H1 (cell line): Measurements from ENCODE around the gene DEFB114. TPM values are rescaled to one million over a fixed set of nuclear protein-coding genes. Genes with fewer than 3 reads are reported as not detected.

Experiments
- CTCF ChIA-PET: fragments of 300-600 bp; sonication (Branson Sonifier 250); formaldehyde crosslinking; loops from one replicate; lab custom pipeline; 2021; ENCODE audit not compliant: partially characterized antibody; lab: Charles Lee
- POLR2A ChIA-PET: fragments of 300-600 bp; sonication (Branson Sonifier 250); formaldehyde crosslinking; loops from one replicate; lab custom pipeline; 2021; ENCODE audit warnings: inconsistent platforms; ENCODE audit not compliant: partially characterized antibody; lab: Charles Lee
- DNase-seq, 2 experiments: peaks; one replicate each; pipeline versions ENCODE4 v3.0.0 to v3.0.0-alpha.2; 2010 to 2022; ENCODE audit warnings: low spot score in 2 of 2, low read depth in 1 of 2, mixed read lengths in 1 of 2
- FAIRE-seq: peaks from 2 replicates; lab custom pipeline; 2011; peaks lifted over from hg19 to GRCh38; lab: Jason Lieb, UNC
- H2AFZ ChIP-seq: 2 replicates; pipeline ENCODE4 v1.8.1; 2012; ENCODE audit warnings: low read length, inconsistent platforms
- H2AK5ac ChIP-seq: 2 replicates; pipeline ENCODE4 v1.6.1; 2013; ENCODE audit warnings: low read depth, low read length
- H2BK120ac ChIP-seq: replicated peaks from 2 replicates; pipeline ENCODE3; 2013; ENCODE audit warnings: low read depth, low read length, inconsistent platforms
- H2BK12ac ChIP-seq: 2 replicates; pipeline ENCODE4 v1.6.1; 2013; ENCODE audit warnings: low read depth, low read length
- H2BK15ac ChIP-seq: 2 replicates; pipeline ENCODE4 v1.6.1; 2013; ENCODE audit warnings: low read length
- H2BK20ac ChIP-seq: 2 replicates; pipeline ENCODE4 v1.6.1; 2013; ENCODE audit warnings: low read length
- H2BK5ac ChIP-seq: 2 replicates; pipeline ENCODE4 v1.6.1; 2013; ENCODE audit warnings: low read depth, low read length
- H3K14ac ChIP-seq: 2 replicates; pipeline ENCODE4 v1.6.1; 2013; ENCODE audit warnings: inconsistent platforms; ENCODE audit not compliant: insufficient read length
- H3K18ac ChIP-seq: 2 replicates; pipeline ENCODE4 v1.6.1; 2013; ENCODE audit warnings: low read length; ENCODE audit errors: extremely low read depth
- H3K23ac ChIP-seq: 2 replicates; pipeline ENCODE4 v1.6.1; 2013; ENCODE audit warnings: inconsistent platforms; ENCODE audit not compliant: insufficient read length
- H3K23me2 ChIP-seq: 2 replicates; pipeline ENCODE4 v1.6.1; 2013; ENCODE audit warnings: low read depth, low read length
- H3K27ac ChIP-seq: 2 replicates; pipeline ENCODE4 v1.6.1; 2011; ENCODE audit warnings: low read depth, low read length, inconsistent platforms
- H3K27me3 ChIP-seq, 4 experiments: replicated peaks in 1 of 4; 1 replicate in 1 of 4; 2 replicates in 3 of 4; pipeline versions ENCODE4 v1.6.1 to v1.8.1; 2011 to 2013; ENCODE audit warnings: low read length in 3 of 4, mild to moderate bottlenecking in 3 of 4, inconsistent platforms in 2 of 4, mixed read lengths in 2 of 4, moderate library complexity in 1 of 4; ENCODE audit not compliant: control insufficient read depth in 3 of 4, insufficient read depth in 3 of 4; ENCODE audit errors: extremely low read depth in 1 of 4
- H3K36me3 ChIP-seq, 4 experiments: 2 replicates each; pipeline versions ENCODE4 v1.6.1 to v1.8.1; 2011 to 2013; ENCODE audit warnings: mild to moderate bottlenecking in 4 of 4, low read length in 3 of 4, moderate library complexity in 2 of 4, control low read depth in 1 of 4, inconsistent platforms in 1 of 4; ENCODE audit not compliant: insufficient read depth in 4 of 4, control insufficient read depth in 2 of 4
- H3K4ac ChIP-seq: replicated peaks from 2 replicates; pipeline ENCODE3; 2013; ENCODE audit warnings: low read length, low read depth, mixed read lengths, inconsistent platforms; ENCODE audit not compliant: insufficient read length
- H3K4me1 ChIP-seq, 4 experiments: replicated peaks in 1 of 4; 1 replicate in 1 of 4; 2 replicates in 3 of 4; pipeline versions ENCODE4 v1.6.1 to v1.8.1; 2011 to 2013; ENCODE audit warnings: low read length in 3 of 4, inconsistent platforms in 2 of 4, mixed read lengths in 1 of 4; ENCODE audit not compliant: insufficient read depth in 4 of 4, control insufficient read depth in 3 of 4
- H3K4me2 ChIP-seq, 2 experiments: 2 replicates each; pipeline versions ENCODE4 v1.6.1 to v1.8.1; 2011 to 2013; ENCODE audit warnings: low read depth in 2 of 2, low read length in 2 of 2, control low read depth in 1 of 2, inconsistent platforms in 1 of 2, mild to moderate bottlenecking in 1 of 2; ENCODE audit not compliant: insufficient read depth in 1 of 2
- H3K4me3 ChIP-seq, 4 experiments: fragments of 200-600, 300-600 bp in 1 of 4; sonication (generic), shearing (Covaris generic), sonication (Bioruptor Twin) in 1 of 4; 2 replicates each; pipeline versions ENCODE4 v1.5.1 to v1.8.1; 2011 to 2016; ENCODE audit warnings: low read length in 4 of 4, low read depth in 3 of 4, control low read depth in 2 of 4, inconsistent platforms in 2 of 4, mild to moderate bottlenecking in 2 of 4, mixed read lengths in 1 of 4, moderate library complexity in 1 of 4; ENCODE audit not compliant: insufficient read depth in 2 of 4; ENCODE audit errors: extremely low read depth in 1 of 4
- H3K56ac ChIP-seq: replicated peaks from 2 replicates; pipeline ENCODE3; 2013; ENCODE audit warnings: low read depth, mild to moderate bottlenecking, mixed read lengths, low read length, inconsistent platforms; ENCODE audit not compliant: insufficient read length
- H3K79me1 ChIP-seq: 2 replicates; pipeline ENCODE4 v1.6.1; 2013; ENCODE audit warnings: low read depth, low read length, control low read depth
- H3K79me2 ChIP-seq, 2 experiments: 2 replicates each; pipeline versions ENCODE4 v1.6.1 to v1.8.1; 2012 to 2013; ENCODE audit warnings: low read length in 2 of 2, mild to moderate bottlenecking in 2 of 2, inconsistent platforms in 1 of 2; ENCODE audit not compliant: insufficient read depth in 2 of 2, control insufficient read depth in 1 of 2
- H3K9ac ChIP-seq, 4 experiments: replicated peaks in 1 of 4; 1 replicate in 1 of 4; 2 replicates in 3 of 4; pipeline versions ENCODE4 v1.6.1 to v1.8.1; 2011 to 2013; ENCODE audit warnings: low read depth in 3 of 4, low read length in 3 of 4, control low read depth in 2 of 4, mild to moderate bottlenecking in 2 of 4, moderate library complexity in 2 of 4, inconsistent platforms in 1 of 4; ENCODE audit errors: extremely low read depth in 1 of 4
- H3K9me3 ChIP-seq, 2 experiments: 2 replicates each; pipeline versions ENCODE4 v1.6.1 to v1.8.1; 2012 to 2013; ENCODE audit warnings: mild to moderate bottlenecking in 2 of 2, moderate library complexity in 2 of 2, control low read depth in 1 of 2, inconsistent platforms in 1 of 2, low read depth in 1 of 2, low read length in 1 of 2, mixed read lengths in 1 of 2; ENCODE audit not compliant: insufficient read depth in 2 of 2
- H4K20me1 ChIP-seq, 2 experiments: replicated peaks in 1 of 2; 2 replicates each; pipeline versions ENCODE3 to v1.8.1; 2011 to 2013; ENCODE audit warnings: inconsistent platforms in 2 of 2, low read length in 2 of 2, mild to moderate bottlenecking in 1 of 2; ENCODE audit not compliant: insufficient read depth in 2 of 2, control insufficient read depth in 1 of 2
- H4K5ac ChIP-seq: 2 replicates; pipeline ENCODE4 v1.6.1; 2013; ENCODE audit warnings: low read length, low read depth, mixed read lengths, inconsistent platforms; ENCODE audit not compliant: insufficient read length
- H4K8ac ChIP-seq: 2 replicates; pipeline ENCODE4 v1.8.0; 2013; ENCODE audit warnings: mild to moderate bottlenecking, moderate library complexity, low read length, inconsistent platforms; ENCODE audit not compliant: insufficient read depth; ENCODE audit errors: extremely low read depth
- H4K91ac ChIP-seq: replicated peaks from 2 replicates; pipeline ENCODE3; 2013; ENCODE audit warnings: low read length, mixed read lengths, inconsistent platforms; ENCODE audit not compliant: insufficient read length
- ASH2L ChIP-seq: fragments of 200-600, 300-600 bp; sonication (generic); IDR thresholded peaks from one replicate; pipeline ENCODE4 v1.7.1; 2017; ENCODE audit warnings: low read length
- BCL11A ChIP-seq, 2 experiments: IDR thresholded peaks; one replicate each; pipeline ENCODE4 v1.6.1; 2011; ENCODE audit warnings: low read depth in 2 of 2, low read length in 2 of 2, mild to moderate bottlenecking in 2 of 2
- BRCA1 ChIP-seq: IDR thresholded peaks from 2 replicates; pipeline ENCODE4 v1.6.1; 2012; ENCODE audit warnings: low read depth, low read length, improper control_type of control experiment
- CTCF ChIP-seq, 3 experiments: IDR thresholded peaks; 1 replicate in 2 of 3; 2 replicates in 1 of 3; pipeline versions ENCODE4 v1.5.1 to v1.6.1; 2011; ENCODE audit warnings: low read length in 3 of 3, mild to moderate bottlenecking in 3 of 3, inconsistent platforms in 2 of 3, low read depth in 1 of 3, moderate library complexity in 1 of 3; ENCODE audit not compliant: insufficient read depth in 1 of 3; ENCODE audit errors: control extremely low read depth in 1 of 3
- KDM1A ChIP-seq: fragments of 200-600, 300-600 bp; sonication (generic); IDR thresholded peaks from 2 replicates; pipeline ENCODE4 v1.7.1; 2016; ENCODE audit warnings: mild to moderate bottlenecking, low read length, borderline replicate concordance
- NANOG ChIP-seq: IDR thresholded peaks from 2 replicates; pipeline ENCODE4 v1.6.1; 2011; ENCODE audit warnings: low read length, low read depth, mild to moderate bottlenecking, inconsistent platforms; ENCODE audit not compliant: insufficient read depth, poor library complexity, severe bottlenecking
- RNF2 ChIP-seq: fragments of 200-900, 300-1000 bp; sonication (generic); IDR thresholded peaks from 2 replicates; pipeline ENCODE4 v1.7.1; 2016; ENCODE audit warnings: borderline replicate concordance, low read depth, mild to moderate bottlenecking, antibody characterized with exemption, low read length; ENCODE audit not compliant: poor library complexity, severe bottlenecking; ENCODE audit errors: missing control alignments
- TAF1 ChIP-seq: IDR thresholded peaks from 2 replicates; pipeline ENCODE4 v1.6.1; 2011; ENCODE audit warnings: mild to moderate bottlenecking, low read depth, low read length
- TEAD4 ChIP-seq: IDR thresholded peaks from 2 replicates; pipeline ENCODE4 v1.6.1; 2012; ENCODE audit warnings: low read depth, low read length, inconsistent platforms, mixed read lengths
- WGBS, 2 experiments: shearing (Covaris generic) in 1 of 2; methylation state at CpG; one replicate each; pipeline versions ENCODE4 v1.1.6 to v1.1.7; 2013 to 2015; ENCODE audit warnings: low lambda C conversion rate in 2 of 2, mixed read lengths in 2 of 2, inconsistent platforms in 1 of 2, low coverage in 1 of 2, missing lambda C conversion rate in 1 of 2; ENCODE audit not compliant: insufficient replicate concordance in 2 of 2, insufficient coverage in 1 of 2, insufficient read length in 1 of 2; ENCODE audit errors: extremely low coverage in 1 of 2, missing lambda C conversion rate in 1 of 2; 5-methylcytosine and 5-hydroxymethylcytosine counted together
- polyA plus RNA-seq, 7 experiments: library from polyadenylated mRNA; depleted of rRNA in 3 of 7; stranded (reverse) in 5 of 7; unstranded in 2 of 7; fragments of >200 nt in 5 of 7; fragments of 200-250 nt in 2 of 7; gene quantifications; 1 replicate in 5 of 7; 2 replicates in 1 of 7; 4 replicates in 1 of 7; pipeline versions ENCODE4 v1.2.1 to v1.2.3, GENCODE V29; 2011 to 2013; ENCODE audit warnings: missing spikeins in 2 of 7, mixed read lengths in 2 of 7
- total RNA-seq: library from RNA; stranded (reverse); fragmentation: NEBNext Ultra II Directional; extraction: Animal tissue kit (Norgen Biotek cat#: 25700); gene quantifications from 2 replicates; pipeline ENCODE4 v1.2.1, GENCODE V29; 2021

DEFB114 gene
- total and polyA plus RNA-seq, 2 of the 8 experiments (the other 6 are each of a cell fraction or from before 2014, with no cell fraction given): not detected

DNA sequence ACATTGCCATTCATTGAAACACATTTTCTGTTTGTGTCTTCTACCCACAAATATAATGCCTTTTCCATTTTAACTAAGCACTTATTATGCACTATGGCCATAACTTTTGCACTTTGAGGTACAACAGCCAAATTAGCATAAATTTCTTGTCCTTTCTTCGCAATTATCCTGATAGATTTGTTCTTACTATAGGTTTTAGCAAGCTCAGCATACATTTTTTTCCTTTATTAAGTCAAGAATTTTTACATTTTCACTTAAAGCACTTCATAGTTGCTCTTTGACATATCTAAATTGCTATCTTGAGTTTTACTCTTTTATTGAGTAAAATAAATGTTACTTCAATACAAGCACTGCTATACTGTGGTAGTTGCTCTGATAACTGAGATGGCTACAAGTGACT, 5.8 kb downstream of the DEFB114 start:
- FAIRE-seq (no peak), DNase-seq (no peak)
- Histone ChIP-seq H3K23me2 (no peaks in the 10 kb centered on the region), H2BK12ac (no peak overlapping the region), H2BK20ac (no peak overlapping the region), H2BK15ac (no peak overlapping the region), H2BK5ac (no peak overlapping the region), H3K27ac (no peak overlapping the region), H4K91ac (no peak overlapping the region), H3K56ac (no peak overlapping the region), H4K5ac (no peak overlapping the region), H3K4me1 (no peaks in the 10 kb centered on the region), H3K4ac (no peak overlapping the region), H3K4me3 (no peak overlapping the region), H3K36me3 (0 out of 8 replicates have a peak, but pooled peaks cover 0 to 3% (median 0%) of the 10 kb centered on the region in 4 experiments), H3K9ac (no peak overlapping the region), H2AFZ (no peak overlapping the region), H2BK120ac (no peak overlapping the region), H3K14ac (no peak overlapping the region), H3K79me2 (no peaks in the 10 kb centered on the region), H3K79me1 (no peaks in the 10 kb centered on the region), H3K18ac (no peak overlapping the region), H3K23ac (no peak overlapping the region), H4K20me1 (no peaks in the 10 kb centered on the region), H3K27me3 (no peaks in the 10 kb centered on the region), H3K9me3 (peaks cover 0 to 5% of the 10 kb centered on the region in 2 experiments; a peak in 1 of 4 replicates), H2AK5ac (no peak overlapping the region), H3K4me2 (no peak overlapping the region), H4K8ac (no peak overlapping the region)
- 100% methylated on average over 1 of the region's 1 CpG; no CpG with 5 or more reads in 1 of the 2 experiments for WGBS, 2 experiments
- POLR2A ChIA-PET: no interaction called here
- CTCF ChIA-PET: interaction anchor here (0.6 kb wide), 1 partner anchor 98 kb away, joined by 3 read pairs; no protein-coding TSS in a partner anchor
- TF ChIP-seq CTCF (IDR thresholded peaks at IDR 0.05; ENCODE audit: control extremely low read depth in 1 of 3, insufficient read depth in 1 of 3, low read depth in 1 of 3, low read length in 3 of 3): no peak
- no peak for TF ChIP-seq BCL11A (IDR thresholded peaks at IDR 0.05; ENCODE audit: low read depth in 2 of 2, low read length in 2 of 2)
- TF ChIP-seq TAF1: no peak
- TF ChIP-seq NANOG: no peak
- no peak for TF ChIP-seq KDM1A
- no peak for TF ChIP-seq RNF2
- TF ChIP-seq BRCA1: no peak
- no peak for TF ChIP-seq TEAD4
- TF ChIP-seq ASH2L: no peak
